Fibroblast of lung (primary cell): ENCODE measurements around the gene FN3KRP. TPM values are rescaled to one million over a fixed set of nuclear protein-coding genes. Genes with fewer than 3 reads are reported as not detected.

ENCODE experiments used
- DNase-seq, 2 donors: peaks; one replicate each; pipeline versions ENCODE4 v3.0.0 to v3.0.0-alpha.2; 2010; ENCODE audit warnings: low read depth in 2 of 2
- H2AFZ ChIP-seq: 2 replicates; pipeline ENCODE4 v1.5.1; 2012; ENCODE audit warnings: low read length, control low read depth, inconsistent platforms
- H3K27ac ChIP-seq: 2 replicates; pipeline ENCODE4 v1.5.1; 2011; ENCODE audit warnings: low read length, control low read depth; ENCODE audit not compliant: insufficient read depth
- H3K27me3 ChIP-seq: 2 replicates; pipeline ENCODE4 v1.5.1; 2011; ENCODE audit warnings: mild to moderate bottlenecking, low read length; ENCODE audit not compliant: control insufficient read depth, insufficient read depth
- H3K36me3 ChIP-seq: 2 replicates; pipeline ENCODE4 v1.5.1; 2011; ENCODE audit warnings: low read length; ENCODE audit not compliant: control insufficient read depth, insufficient read depth
- H3K4me1 ChIP-seq: 2 replicates; pipeline ENCODE4 v1.5.1; 2011; ENCODE audit warnings: low read length; ENCODE audit not compliant: control insufficient read depth, insufficient read depth; ENCODE audit errors: extremely low read depth
- H3K4me2 ChIP-seq: 2 replicates; pipeline ENCODE4 v1.5.1; 2011; ENCODE audit warnings: low read length, control low read depth; ENCODE audit not compliant: insufficient read depth; ENCODE audit errors: extremely low read depth
- H3K4me3 ChIP-seq, 4 experiments: fragments of 200-600 bp in 1 of 4; sonication (generic) in 1 of 4; replicated peaks in 1 of 4; 2 replicates each; pipeline ENCODE4 v1.5.1; 2011 to 2016; ENCODE audit warnings: low read length in 4 of 4, low read depth in 3 of 4, mild to moderate bottlenecking in 3 of 4, control low read depth in 2 of 4, inconsistent platforms in 1 of 4, mixed read lengths in 1 of 4; ENCODE audit not compliant: insufficient read depth in 1 of 4; ENCODE audit errors: control extremely low read depth in 1 of 4
- H3K79me2 ChIP-seq: 2 replicates; pipeline ENCODE4 v1.5.1; 2012; ENCODE audit warnings: mild to moderate bottlenecking, low read length, inconsistent platforms; ENCODE audit not compliant: control insufficient read depth, insufficient read depth
- H3K9ac ChIP-seq: 2 replicates; pipeline ENCODE4 v1.5.1; 2011; ENCODE audit warnings: mild to moderate bottlenecking, low read length, control low read depth; ENCODE audit not compliant: insufficient read depth
- H3K9me3 ChIP-seq: 2 replicates; pipeline ENCODE4 v1.5.1; 2012; ENCODE audit warnings: low read depth, low read length; ENCODE audit not compliant: control insufficient read depth, insufficient read depth
- H4K20me1 ChIP-seq: 2 replicates; pipeline ENCODE4 v1.5.1; 2011; ENCODE audit warnings: low read length; ENCODE audit not compliant: control insufficient read depth, insufficient read depth; ENCODE audit errors: extremely low read depth
- EZH2 ChIP-seq: IDR thresholded peaks from 2 replicates; pipeline ENCODE4 v1.5.1; 2012; ENCODE audit warnings: low read length, control low read depth, mild to moderate bottlenecking; ENCODE audit errors: missing control alignments
- polyA plus RNA-seq, 2 donors: library from polyadenylated mRNA; depleted of rRNA in 1 of 2; stranded (reverse) in 1 of 2; unstranded in 1 of 2; fragments of >200 nt; gene quantifications; 2 replicates each; pipeline ENCODE4 v1.2.1, GENCODE V29; 2011 to 2012; ENCODE audit warnings: missing spikeins in 1 of 2
- total RNA-seq: library from RNA; depleted of rRNA; stranded (reverse); fragments of >200 nt; gene quantifications from 2 replicates; pipeline ENCODE4 v1.2.1, GENCODE V29; 2014
- TF ChIP-seq, protein P1 (sequence below), 2 donors: IDR thresholded peaks in 1 of 2; conservative IDR thresholded peaks in 1 of 2; 1 replicate in 1 of 2; 2 replicates in 1 of 2; pipeline ENCODE4 v1.5.1; 2011 to 2012; ENCODE audit warnings: low read length in 2 of 2, control low read depth in 1 of 2, inconsistent platforms in 1 of 2, low read depth in 1 of 2, mild to moderate bottlenecking in 1 of 2

FN3KRP gene
- total and polyA plus RNA-seq, 2 donors (not counting 1 experiment from before 2014, with no cell fraction given): 13.2 to 16.5 TPM

DNA sequence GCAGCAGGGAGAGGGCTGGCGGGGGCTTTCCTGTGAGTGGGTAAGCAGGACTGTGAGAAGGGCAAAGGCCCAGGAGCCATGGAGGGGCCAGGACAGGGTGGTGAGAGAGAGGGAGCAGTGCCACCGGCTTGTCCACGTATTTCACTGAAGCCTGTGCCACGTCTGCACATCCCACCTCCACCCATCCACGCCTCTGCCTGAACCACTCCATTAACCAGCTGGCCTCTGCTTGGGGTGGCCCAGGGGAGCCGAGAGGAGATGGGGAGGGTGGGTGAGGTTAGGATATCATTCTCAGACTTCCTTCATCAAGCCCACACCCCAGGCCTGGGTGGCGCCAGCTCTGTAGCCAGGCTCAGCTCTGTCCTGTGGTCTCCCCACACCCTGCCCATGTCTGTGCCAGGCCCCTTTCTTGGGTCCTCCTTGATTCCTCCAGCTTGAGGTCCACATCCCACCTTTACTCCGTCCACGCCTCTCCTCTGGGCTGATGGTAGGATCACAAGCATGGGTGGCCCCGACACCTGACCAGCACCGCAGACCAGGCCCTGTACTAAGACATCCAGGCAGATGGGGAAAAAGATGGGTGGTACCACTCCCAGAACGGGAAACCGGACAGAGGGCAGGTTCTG is 15.7 kb downstream of the FN3KRP start:
- peaks cover under 1% of the 10 kb centered on the region for H3K36me3 ChIP-seq
- H3K4me2 ChIP-seq: no peak overlapping the region
- H3K4me3 ChIP-seq: no peak overlapping the region
- DNase-seq: no peak
- H2AFZ ChIP-seq: no peak overlapping the region
- TF ChIP-seq EZH2: no peak
- TF ChIP-seq, protein P1, sequence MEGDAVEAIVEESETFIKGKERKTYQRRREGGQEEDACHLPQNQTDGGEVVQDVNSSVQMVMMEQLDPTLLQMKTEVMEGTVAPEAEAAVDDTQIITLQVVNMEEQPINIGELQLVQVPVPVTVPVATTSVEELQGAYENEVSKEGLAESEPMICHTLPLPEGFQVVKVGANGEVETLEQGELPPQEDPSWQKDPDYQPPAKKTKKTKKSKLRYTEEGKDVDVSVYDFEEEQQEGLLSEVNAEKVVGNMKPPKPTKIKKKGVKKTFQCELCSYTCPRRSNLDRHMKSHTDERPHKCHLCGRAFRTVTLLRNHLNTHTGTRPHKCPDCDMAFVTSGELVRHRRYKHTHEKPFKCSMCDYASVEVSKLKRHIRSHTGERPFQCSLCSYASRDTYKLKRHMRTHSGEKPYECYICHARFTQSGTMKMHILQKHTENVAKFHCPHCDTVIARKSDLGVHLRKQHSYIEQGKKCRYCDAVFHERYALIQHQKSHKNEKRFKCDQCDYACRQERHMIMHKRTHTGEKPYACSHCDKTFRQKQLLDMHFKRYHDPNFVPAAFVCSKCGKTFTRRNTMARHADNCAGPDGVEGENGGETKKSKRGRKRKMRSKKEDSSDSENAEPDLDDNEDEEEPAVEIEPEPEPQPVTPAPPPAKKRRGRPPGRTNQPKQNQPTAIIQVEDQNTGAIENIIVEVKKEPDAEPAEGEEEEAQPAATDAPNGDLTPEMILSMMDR (conservative IDR thresholded peaks at IDR 0.05 in 1 of 2, IDR thresholded peaks at IDR 0.05 in 1 of 2; ENCODE audit: low read depth in 1 of 2, low read length in 2 of 2): no peak
- no peaks in the 10 kb centered on the region for H3K27me3 ChIP-seq
- H3K9ac ChIP-seq: no peak overlapping the region
- H4K20me1 ChIP-seq: no peaks in the 10 kb centered on the region
- no peaks in the 10 kb centered on the region for H3K4me1 ChIP-seq
- H3K79me2 ChIP-seq: no peaks in the 10 kb centered on the region
- H3K9me3 ChIP-seq: peaks cover 2% of the 10 kb centered on the region
- no peak overlapping the region for H3K27ac ChIP-seq

DNA sequence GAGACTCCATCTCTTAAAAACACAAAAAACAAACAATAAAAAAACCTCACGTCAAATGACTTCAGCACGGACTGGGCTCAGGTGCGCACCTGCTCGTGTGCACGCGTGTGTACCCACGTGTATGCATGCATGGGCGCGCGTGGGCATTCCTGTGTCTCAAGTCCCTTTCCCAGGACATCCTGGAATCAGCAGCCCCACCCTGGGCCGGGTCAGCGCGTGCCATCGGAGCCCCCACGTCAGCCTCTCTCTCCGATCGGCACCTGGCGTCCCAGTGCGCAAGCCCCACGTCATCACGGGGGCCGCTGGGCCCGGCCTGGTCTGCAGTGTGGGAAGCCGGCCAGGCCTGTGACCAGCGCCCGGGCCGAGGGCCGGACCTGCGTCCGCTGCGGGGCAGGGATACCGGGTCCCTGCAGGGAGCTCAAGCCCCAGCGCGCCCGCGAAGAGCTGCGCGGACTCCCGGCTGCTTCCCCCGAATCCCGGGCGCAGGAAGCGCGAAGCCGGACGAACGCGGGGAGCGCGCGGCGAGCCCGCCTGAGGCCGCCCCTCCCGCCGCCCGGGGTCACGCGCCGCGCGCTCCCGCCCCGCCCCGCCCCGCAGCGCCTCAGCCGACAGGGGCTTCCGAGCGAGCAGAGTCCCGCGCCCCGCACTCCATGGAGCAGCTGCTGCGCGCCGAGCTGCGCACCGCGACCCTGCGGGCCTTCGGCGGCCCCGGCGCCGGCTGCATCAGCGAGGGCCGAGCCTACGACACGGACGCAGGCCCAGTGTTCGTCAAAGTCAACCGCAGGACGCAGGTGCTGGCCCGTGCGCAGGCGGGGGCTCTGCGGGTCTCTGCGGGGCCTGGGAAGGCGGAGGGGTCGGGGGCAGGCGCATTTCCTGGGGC is 18.7 kb downstream of the FN3KRP start, which contains the start of gene FN3K:
FN3K (plus strand) TSS at position 629 of the 880 bp plus-strand sequence; CDS start at position 651, 22 bp downstream.
- Histone ChIP-seq H3K9ac (peak within 1 kb of the TSS; percentile 48), H3K27me3 (no peaks in the 10 kb centered on the region), H3K79me2 (no peaks in the 10 kb centered on the region), H4K20me1 (no peaks in the 10 kb centered on the region), H3K4me3 (peak within 1 kb of the TSS; percentile 45 to 69 (median 51)), H3K27ac (peak within 1 kb of the TSS; percentile 32), H2AFZ (peak within 1 kb of the TSS; percentile 74), H3K4me1 (no peaks in the 10 kb centered on the region), H3K36me3 (no peaks in the 10 kb centered on the region), H3K9me3 (peaks cover 2% of the 10 kb centered on the region), H3K4me2 (peak within 1 kb of the TSS; percentile 85)
- DNase-seq: peak; percentile 77 to 80
- TF ChIP-seq EZH2: no peak
- TF ChIP-seq, protein P1 (conservative IDR thresholded peaks at IDR 0.05 in 1 of 2, IDR thresholded peaks at IDR 0.05 in 1 of 2; ENCODE audit: low read depth in 1 of 2, low read length in 2 of 2): no peak

DNA sequence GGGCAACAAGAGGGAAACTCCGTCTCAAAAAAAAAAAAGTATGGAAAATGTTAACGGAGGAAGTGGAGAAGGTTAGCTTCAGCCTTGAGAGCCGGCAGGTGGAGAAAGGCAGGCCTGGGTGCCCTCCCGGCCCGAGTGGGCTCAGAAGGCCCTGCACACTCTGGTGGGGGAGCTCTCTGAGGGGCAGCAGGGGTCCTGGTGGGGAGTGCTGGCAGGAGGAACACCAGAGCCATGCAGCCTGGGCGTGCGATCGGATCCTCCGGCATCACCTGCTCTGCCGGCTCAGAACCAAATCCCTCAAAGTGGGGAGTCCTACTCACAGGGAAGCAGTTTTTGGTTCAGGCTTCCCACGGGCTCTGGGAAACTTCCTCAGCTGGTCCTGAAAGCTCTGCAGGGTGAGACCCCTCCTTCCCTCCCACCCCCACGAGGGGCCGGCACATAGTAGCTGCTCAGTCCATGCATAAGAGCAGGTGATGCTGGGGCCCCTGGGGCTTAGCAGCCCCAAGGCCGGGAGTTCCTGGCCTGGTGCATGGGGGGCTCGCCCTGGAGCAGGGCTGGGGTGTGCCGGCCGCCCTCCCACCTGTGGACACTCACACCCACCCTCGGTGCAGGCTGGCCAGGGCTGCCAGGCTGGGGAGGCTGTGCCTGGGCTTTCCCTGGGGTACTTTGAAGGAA is 20.1 kb downstream of the FN3KRP start:
- H3K9me3 ChIP-seq: peaks cover 5% of the 10 kb centered on the region
- TF ChIP-seq EZH2: no peak
- TF ChIP-seq, protein P1 (conservative IDR thresholded peaks at IDR 0.05 in 1 of 2, IDR thresholded peaks at IDR 0.05 in 1 of 2; ENCODE audit: low read depth in 1 of 2, low read length in 2 of 2): no peak
- H3K27me3 ChIP-seq: no peaks in the 10 kb centered on the region
- H3K4me3 ChIP-seq: no peak overlapping the region
- H2AFZ ChIP-seq: no peak overlapping the region
- H4K20me1 ChIP-seq: no peaks in the 10 kb centered on the region
- H3K9ac ChIP-seq: no peak overlapping the region
- H3K4me2 ChIP-seq: no peak overlapping the region
- H3K27ac ChIP-seq: no peak overlapping the region
- DNase-seq: no peak
- H3K4me1 ChIP-seq: no peaks in the 10 kb centered on the region
- no peaks in the 10 kb centered on the region for H3K79me2 ChIP-seq
- peaks cover 4% of the 10 kb centered on the region for H3K36me3 ChIP-seq
